HCT116 (cell line): ENCODE measurements around the gene PLA2G2D. TPM values are rescaled to one million over a fixed set of nuclear protein-coding genes. Genes with fewer than 3 reads are reported as not detected.

ENCODE experiments used
- ATAC-seq: fragments of 200-7000 bp; cut with Tn5 transposase; 2 replicates; pipeline ENCODE4 v1.9.1; 2020; ENCODE audit warnings: mild to moderate bottlenecking, moderate library complexity
- BruUV-seq: library from RNA; stranded (reverse); fragments of 400-500 nt; replicated peaks from 2 replicates; lab custom pipeline; 2021; lab: Mats Ljungman, UMichigan
- CTCF ChIA-PET: fragments of 300-600 bp; sonication (Branson Sonifier 250); formaldehyde crosslinking; loops from one replicate; lab custom pipeline; 2021; ENCODE audit warnings: antibody characterized with exemption; lab: Charles Lee
- POLR2A ChIA-PET: fragments of 300-600, 350-600 bp; sonication (Branson Sonifier 250); formaldehyde crosslinking; loops from one replicate; lab custom pipeline; 2021; ENCODE audit warnings: antibody characterized with exemption; lab: Charles Lee
- RAD21 ChIA-PET, 2 experiments: fragments of 300-600 bp; sonication (Branson Sonifier 250); formaldehyde crosslinking; loops; one replicate each; lab custom pipeline; 2023; ENCODE audit warnings: low total read pairs in 2 of 2; ENCODE audit not compliant: uncharacterized antibody in 2 of 2, unreplicated experiment in 2 of 2, low non-redundant PET in 1 of 2; lab: Charles Lee
- DNase-seq: peaks from one replicate; pipeline ENCODE4 v3.0.0-alpha.2; 2010; ENCODE audit warnings: low read depth, low spot score
- H2AFZ ChIP-seq: fragments of 200-600 bp; shearing (Covaris generic), sonication (generic); 2 replicates; pipeline ENCODE4 v1.6.1; 2017; ENCODE audit warnings: low read depth, mixed run types, mixed read lengths, antibody characterized with exemption, low read length; ENCODE audit not compliant: poor library complexity, severe bottlenecking
- H3K27ac ChIP-seq: 2 replicates; pipeline ENCODE4 v1.5.1; 2012; ENCODE audit warnings: low read depth, low read length
- H3K27me3 ChIP-seq: fragments of 200-600 bp; sonication (generic); 2 replicates; pipeline ENCODE4 v1.6.1; 2016; ENCODE audit warnings: mixed run types, low read length, mixed read lengths; ENCODE audit not compliant: insufficient read depth
- H3K36me3 ChIP-seq, 2 experiments: fragments of 200-500 bp in 1 of 2; fragments of 200-600 bp in 1 of 2; sonication (Bioruptor generic) in 1 of 2; sonication (generic) in 1 of 2; 2 replicates each; pipeline versions ENCODE4 v1.5.1 to v1.6.1; 2014 to 2016; ENCODE audit warnings: low read length in 2 of 2, inconsistent platforms in 1 of 2, mixed read lengths in 1 of 2, mixed run types in 1 of 2; ENCODE audit not compliant: insufficient read depth in 2 of 2, control insufficient read depth in 1 of 2
- H3K4me1 ChIP-seq, 2 experiments: fragments of 200-600 bp in 1 of 2; sonication (generic) in 1 of 2; 2 replicates each; pipeline versions ENCODE4 v1.5.1 to v1.6.1; 2012 to 2017; ENCODE audit warnings: low read length in 2 of 2, inconsistent platforms in 1 of 2, mild to moderate bottlenecking in 1 of 2, mixed read lengths in 1 of 2, mixed run types in 1 of 2, moderate library complexity in 1 of 2; ENCODE audit not compliant: insufficient read depth in 2 of 2, control insufficient read depth in 1 of 2
- H3K4me2 ChIP-seq: fragments of 200-600 bp; sonication (generic); 2 replicates; pipeline ENCODE4 v1.6.1; 2017; ENCODE audit warnings: mixed run types, low read length, mixed read lengths
- H3K4me3 ChIP-seq, 2 experiments: fragments of 200-600 bp in 1 of 2; sonication (generic) in 1 of 2; replicated peaks in 1 of 2; 2 replicates each; pipeline ENCODE4 v1.5.1; 2011 to 2016; ENCODE audit warnings: low read length in 2 of 2, control low read depth in 1 of 2, low read depth in 1 of 2, mild to moderate bottlenecking in 1 of 2, mixed read lengths in 1 of 2, mixed run types in 1 of 2
- H3K79me2 ChIP-seq: fragments of 200-600 bp; sonication (generic); 2 replicates; pipeline ENCODE4 v1.6.1; 2017; ENCODE audit warnings: mild to moderate bottlenecking, mixed run types, low read length, moderate library complexity, mixed read lengths; ENCODE audit not compliant: insufficient read depth
- H3K9ac ChIP-seq: fragments of 200-600 bp; sonication (generic); 2 replicates; pipeline ENCODE4 v1.6.1; 2016; ENCODE audit warnings: low read length, mixed read lengths
- H3K9me2 ChIP-seq: fragments of 200-600 bp; sonication (generic), shearing (Covaris generic); 2 replicates; pipeline ENCODE4 v1.6.1; 2017; ENCODE audit warnings: mixed run types, mild to moderate bottlenecking, moderate library complexity; ENCODE audit not compliant: insufficient read depth
- H3K9me3 ChIP-seq, 2 experiments: fragments of 200-500 bp in 1 of 2; fragments of 200-600 bp in 1 of 2; sonication (Bioruptor generic) in 1 of 2; sonication (generic) in 1 of 2; 2 replicates each; pipeline ENCODE4 v1.6.1; 2014 to 2017; ENCODE audit warnings: low read length in 2 of 2, mixed read lengths in 2 of 2, inconsistent platforms in 1 of 2, low read depth in 1 of 2, mild to moderate bottlenecking in 1 of 2, mixed run types in 1 of 2, moderate library complexity in 1 of 2; ENCODE audit not compliant: control insufficient read depth in 1 of 2, insufficient read depth in 1 of 2
- H4K20me1 ChIP-seq: fragments of 200-600 bp; sonication (generic), shearing (Covaris generic); 2 replicates; pipeline ENCODE4 v1.6.1; 2017; ENCODE audit warnings: mixed run types, mild to moderate bottlenecking, moderate library complexity; ENCODE audit not compliant: insufficient read depth
- ATF3 ChIP-seq: IDR thresholded peaks from 2 replicates; pipeline ENCODE4 v1.6.1; 2012
- CEBPB ChIP-seq: IDR thresholded peaks from 2 replicates; pipeline ENCODE4 v1.6.1; 2012; ENCODE audit warnings: low read depth
- CTCF ChIP-seq, 3 experiments: fragments of 200-600 bp in 1 of 3; sonication (generic) in 1 of 3; IDR thresholded peaks in 2 of 3; conservative IDR thresholded peaks in 1 of 3; 2 replicates each; pipeline ENCODE4 v1.5.1; 2012 to 2017; ENCODE audit warnings: low read depth in 2 of 3, low read length in 2 of 3, antibody characterized with exemption in 1 of 3, borderline replicate concordance in 1 of 3, control low read depth in 1 of 3, mild to moderate bottlenecking in 1 of 3, mixed read lengths in 1 of 3, mixed run types in 1 of 3, moderate library complexity in 1 of 3; ENCODE audit not compliant: insufficient read depth in 1 of 3
- ELF1 ChIP-seq: IDR thresholded peaks from 2 replicates; pipeline ENCODE4 v1.6.1; 2012; ENCODE audit warnings: low read depth, borderline replicate concordance
- EZH2 ChIP-seq: fragments of 200-600 bp; sonication (generic); IDR thresholded peaks from 2 replicates; pipeline ENCODE4 v1.6.1; 2017; ENCODE audit warnings: antibody characterized with exemption, mixed run types
- FOSL1 ChIP-seq: IDR thresholded peaks from 2 replicates; pipeline ENCODE4 v1.6.1; 2012; ENCODE audit warnings: low read depth
- JUND ChIP-seq: IDR thresholded peaks from 2 replicates; pipeline ENCODE4 v1.6.1; 2012
- MAX ChIP-seq: IDR thresholded peaks from 2 replicates; pipeline ENCODE4 v1.6.1; 2012
- POLR2A ChIP-seq: IDR thresholded peaks from 2 replicates; pipeline ENCODE4 v1.7.0; 2011; ENCODE audit warnings: borderline replicate concordance; ENCODE audit not compliant: insufficient read depth, insufficient read length; ENCODE audit errors: extremely low read depth
- RAD21 ChIP-seq: IDR thresholded peaks from 2 replicates; pipeline ENCODE4 v1.6.1; 2012; ENCODE audit warnings: low read depth, mild to moderate bottlenecking
- SIN3A ChIP-seq: IDR thresholded peaks from 2 replicates; pipeline ENCODE4 v1.6.1; 2012; ENCODE audit warnings: low read depth
- SP1 ChIP-seq: IDR thresholded peaks from 2 replicates; pipeline ENCODE4 v1.6.1; 2012; ENCODE audit warnings: low read depth
- SRF ChIP-seq: IDR thresholded peaks from 2 replicates; pipeline ENCODE4 v1.6.1; 2012; ENCODE audit warnings: low read depth
- TCF7L2 ChIP-seq: IDR thresholded peaks from 2 replicates; pipeline ENCODE4 v1.7.0; 2011; ENCODE audit warnings: borderline replicate concordance, inconsistent platforms; ENCODE audit not compliant: insufficient read depth, insufficient read length; ENCODE audit errors: extremely low read depth
- YY1 ChIP-seq: IDR thresholded peaks from 2 replicates; pipeline ENCODE4 v1.6.1; 2011; ENCODE audit warnings: low read length, low read depth, moderate library complexity, mild to moderate bottlenecking; ENCODE audit not compliant: insufficient replicate concordance; ENCODE audit errors: extremely low read depth
- ZNF274 ChIP-seq: fragments of 200-500 bp; sonication (Bioruptor generic); IDR thresholded peaks from 2 replicates; pipeline ENCODE4 v1.6.1; 2014; ENCODE audit warnings: mild to moderate bottlenecking, low read depth, low read length, inconsistent platforms
- intact Hi-C: fragments of 100-400 bp; cut with micrococcal nuclease; formaldehyde crosslinking; loops from 2 replicates; pipeline ENCODE4 v1.10.0; 2022
- total RNA-seq: library from RNA; stranded (reverse); gene quantifications from one replicate; pipeline ENCODE4 v1.2.1, GENCODE V29; 2021; ENCODE audit not compliant: unreplicated experiment

PLA2G2D gene
- total RNA-seq, 1 experiment from 2014 or later: not detected

GRCh38 chr1:20080441-20081352, 38.6 kb downstream of the PLA2G2D start:
- DNase-seq (no peak), ATAC-seq (no peak)
- no peaks in the 10 kb centered on the region for H3K36me3 ChIP-seq
- POLR2A ChIA-PET: no interaction called here
- no peak overlapping the region for H3K27ac ChIP-seq
- RAD21 ChIA-PET: no interaction called here
- H4K20me1 ChIP-seq: no peaks in the 10 kb centered on the region
- no peak overlapping the region for H3K4me2 ChIP-seq
- H3K27me3 ChIP-seq: no peaks in the 10 kb centered on the region
- CTCF ChIA-PET: no interaction called here
- H3K9me2 ChIP-seq: no peaks in the 10 kb centered on the region
- no peaks in the 10 kb centered on the region for H3K4me1 ChIP-seq
- TF ChIP-seq ELF1: no peak
- no peak for TF ChIP-seq POLR2A
- no peak for TF ChIP-seq ZNF274
- TF ChIP-seq SRF: no peak
- no peak overlapping the region for H3K4me3 ChIP-seq
- H3K79me2 ChIP-seq: no peaks in the 10 kb centered on the region
- BruUV-seq: no TSS peak
- intact Hi-C loops: no loop called here
- no peaks in the 10 kb centered on the region for H3K9me3 ChIP-seq
- H3K9ac ChIP-seq: no peak overlapping the region
- no peak overlapping the region for H2AFZ ChIP-seq

GRCh38 chr1:20079661-20080305, 39.6 kb downstream of the PLA2G2D start:
- no peak overlapping the region for H3K4me3 ChIP-seq
- H3K9me2 ChIP-seq: no peaks in the 10 kb centered on the region
- H3K36me3 ChIP-seq: no peaks in the 10 kb centered on the region
- H3K27me3 ChIP-seq: no peaks in the 10 kb centered on the region
- H3K9ac ChIP-seq: no peak overlapping the region
- no peak overlapping the region for H2AFZ ChIP-seq
- DNase-seq: no peak
- BruUV-seq: no TSS peak
- no peak overlapping the region for H3K27ac ChIP-seq
- ChIA-PET RAD21 (no interaction called here), CTCF (no interaction called here), POLR2A (no interaction called here)
- no peaks in the 10 kb centered on the region for H3K4me1 ChIP-seq
- no peaks in the 10 kb centered on the region for H3K79me2 ChIP-seq
- intact Hi-C loops: no loop called here
- no peaks in the 10 kb centered on the region for H3K9me3 ChIP-seq
- no peak overlapping the region for H3K4me2 ChIP-seq
- no peak for ATAC-seq
- H4K20me1 ChIP-seq: no peaks in the 10 kb centered on the region
- TF ChIP-seq SP1: no peak
- no peak for TF ChIP-seq CEBPB
- no peak for TF ChIP-seq ATF3
- no peak for TF ChIP-seq SIN3A
- TF ChIP-seq CTCF (IDR thresholded peaks at IDR 0.05 in 2 of 3, conservative IDR thresholded peaks at IDR 0.05 in 1 of 3; ENCODE audit: borderline replicate concordance in 1 of 3, insufficient read depth in 1 of 3, low read depth in 2 of 3, low read length in 2 of 3): no peak
- TF ChIP-seq POLR2A: no peak
- no peak for TF ChIP-seq TCF7L2
- no peak for TF ChIP-seq YY1
- no peak for TF ChIP-seq EZH2
- TF ChIP-seq FOSL1: no peak
- no peak for TF ChIP-seq RAD21
- TF ChIP-seq JUND: no peak
- no peak for TF ChIP-seq MAX
